IMR-90 (cell line): ENCODE results near the gene CABP2. TPM values are rescaled to one million over a fixed set of nuclear protein-coding genes. Genes with fewer than 3 reads are reported as not detected.

ENCODE experiments used
- ATAC-seq: fragments of 200-7000 bp; cut with Tn5 transposase; 2 replicates; pipeline ENCODE4 v1.9.1; 2020; ENCODE audit warnings: low read depth, mild to moderate bottlenecking, moderate library complexity
- BruUV-seq: library from RNA; stranded (reverse); fragments of 400-500 nt; replicated peaks from 2 replicates; lab custom pipeline; 2021; lab: Mats Ljungman, UMichigan
- CTCF ChIA-PET: fragments of 300-600 bp; formaldehyde crosslinking; extraction: SDS; loops from one replicate; lab custom pipeline; 2021; ENCODE audit warnings: antibody characterized with exemption; lab: Yijun Ruan, JAX
- POLR2A ChIA-PET: fragments of 300-600 bp; sonication (Branson Sonifier 250); formaldehyde crosslinking; loops from one replicate; lab custom pipeline; 2022; ENCODE audit warnings: antibody characterized with exemption; ENCODE audit not compliant: unreplicated experiment; lab: Charles Lee
- DNase-seq: peaks from one replicate; pipeline ENCODE4 v3.0.0; 2013
- H2AFZ ChIP-seq: replicated peaks from 2 replicates; pipeline ENCODE3; 2013; ENCODE audit warnings: low read length, mild to moderate bottlenecking; ENCODE audit not compliant: poor library complexity
- H2AK5ac ChIP-seq: 2 replicates; pipeline ENCODE4 v1.6.1; 2013; ENCODE audit warnings: low read depth, low read length, inconsistent platforms
- H2AK9ac ChIP-seq: replicated peaks from 2 replicates; pipeline ENCODE3; 2013; ENCODE audit warnings: mild to moderate bottlenecking, low read depth, low read length, moderate library complexity; ENCODE audit not compliant: poor library complexity
- H2BK120ac ChIP-seq: 2 replicates; pipeline ENCODE4 v1.6.1; 2013; ENCODE audit warnings: low read depth, low read length, inconsistent platforms
- H2BK15ac ChIP-seq: 3 replicates; pipeline ENCODE4 v1.6.1; 2013; ENCODE audit warnings: low read depth, low read length, inconsistent platforms
- H2BK20ac ChIP-seq: 2 replicates; pipeline ENCODE4 v1.6.1; 2013; ENCODE audit warnings: low read depth, mild to moderate bottlenecking, inconsistent platforms, low read length, moderate library complexity
- H2BK5ac ChIP-seq: 2 replicates; pipeline ENCODE4 v1.6.1; 2013; ENCODE audit warnings: mild to moderate bottlenecking, low read depth, low read length, inconsistent platforms; ENCODE audit not compliant: poor library complexity, severe bottlenecking
- H3K14ac ChIP-seq: replicated peaks from 2 replicates; pipeline ENCODE4 v1.6.1; 2013; ENCODE audit warnings: low read depth, low read length, inconsistent platforms
- H3K18ac ChIP-seq: 2 replicates; pipeline ENCODE4 v1.6.1; 2013; ENCODE audit warnings: low read depth, low read length, control low read depth
- H3K23ac ChIP-seq: 2 replicates; pipeline ENCODE4 v1.6.1; 2013; ENCODE audit warnings: low read depth, low read length, inconsistent platforms
- H3K27ac ChIP-seq: 2 replicates; pipeline ENCODE4 v1.5.1; 2013; ENCODE audit warnings: mild to moderate bottlenecking, control low read depth, low read length; ENCODE audit not compliant: insufficient read depth
- H3K27me3 ChIP-seq: 2 replicates; pipeline ENCODE4 v1.6.1; 2013; ENCODE audit warnings: low read length; ENCODE audit not compliant: control insufficient read depth, insufficient read depth
- H3K36me3 ChIP-seq: 2 replicates; pipeline ENCODE4 v1.6.1; 2013; ENCODE audit warnings: low read length, mixed read lengths; ENCODE audit not compliant: control insufficient read depth, insufficient read depth
- H3K4ac ChIP-seq: 2 replicates; pipeline ENCODE4 v1.6.1; 2013; ENCODE audit warnings: low read depth, low read length, inconsistent platforms
- H3K4me1 ChIP-seq: 2 replicates; pipeline ENCODE4 v1.6.1; 2013; ENCODE audit warnings: low read length, mixed read lengths; ENCODE audit not compliant: control insufficient read depth, insufficient read depth
- H3K4me2 ChIP-seq: 2 replicates; pipeline ENCODE4 v1.6.1; 2013; ENCODE audit warnings: low read depth, mild to moderate bottlenecking, control low read depth, low read length, moderate library complexity
- H3K4me3 ChIP-seq: 2 replicates; pipeline ENCODE4 v1.5.1; 2013; ENCODE audit warnings: low read depth, mild to moderate bottlenecking, control low read depth, low read length, moderate library complexity; ENCODE audit not compliant: insufficient read depth
- H3K56ac ChIP-seq: 2 replicates; pipeline ENCODE4 v1.6.1; 2013; ENCODE audit warnings: low read length, inconsistent platforms; ENCODE audit not compliant: insufficient read depth; ENCODE audit errors: extremely low read depth
- H3K79me1 ChIP-seq, 2 experiments: 2 replicates each; pipeline ENCODE4 v1.6.1; 2013; ENCODE audit warnings: low read length in 2 of 2, inconsistent platforms in 1 of 2, low read depth in 1 of 2
- H3K9ac ChIP-seq: 2 replicates; pipeline ENCODE4 v1.6.1; 2013; ENCODE audit warnings: low read depth, low read length, control low read depth
- H3K9me1 ChIP-seq: 2 replicates; pipeline ENCODE4 v1.6.1; 2013; ENCODE audit warnings: low read length, inconsistent platforms; ENCODE audit not compliant: insufficient read depth
- H3K9me3 ChIP-seq: 2 replicates; pipeline ENCODE4 v1.6.1; 2013; ENCODE audit warnings: low read length; ENCODE audit not compliant: control insufficient read depth, insufficient read depth
- H4K20me1 ChIP-seq: 2 replicates; pipeline ENCODE4 v1.6.1; 2013; ENCODE audit warnings: low read length, inconsistent platforms; ENCODE audit not compliant: insufficient read depth
- H4K5ac ChIP-seq: 2 replicates; pipeline ENCODE4 v1.6.1; 2013; ENCODE audit warnings: mild to moderate bottlenecking, low read depth, low read length, control low read depth
- H4K8ac ChIP-seq, 2 experiments: 2 replicates each; pipeline ENCODE4 v1.6.1; 2013; ENCODE audit warnings: low read depth in 2 of 2, low read length in 2 of 2, control low read depth in 1 of 2, inconsistent platforms in 1 of 2
- H4K91ac ChIP-seq: 2 replicates; pipeline ENCODE4 v1.6.1; 2013; ENCODE audit warnings: low read depth, low read length, inconsistent platforms; ENCODE audit not compliant: insufficient read depth
- BHLHE40 ChIP-seq: fragments of 150-350 bp; IDR thresholded peaks from 2 replicates; pipeline ENCODE4 v1.6.1; 2016; ENCODE audit warnings: mild to moderate bottlenecking, low read depth, low read length
- CEBPB ChIP-seq: IDR thresholded peaks from 2 replicates; pipeline ENCODE4 v1.6.1; 2012; ENCODE audit warnings: low read depth, low read length, improper control_type of control experiment
- CHD1 ChIP-seq: IDR thresholded peaks from 2 replicates; pipeline ENCODE4 v1.6.1; 2012; ENCODE audit warnings: low read depth, low read length, improper control_type of control experiment
- ELK1 ChIP-seq: fragments of 150-350 bp; IDR thresholded peaks from 2 replicates; pipeline ENCODE4 v1.6.1; 2016; ENCODE audit warnings: low read depth, mild to moderate bottlenecking, low read length, moderate library complexity, borderline replicate concordance
- FOS ChIP-seq: fragments of 150-350 bp; IDR thresholded peaks from 2 replicates; pipeline ENCODE4 v1.6.1; 2016; ENCODE audit warnings: low read depth, low read length
- MAFK ChIP-seq: IDR thresholded peaks from 2 replicates; pipeline ENCODE4 v1.6.1; 2012; ENCODE audit warnings: low read depth, low read length, improper control_type of control experiment
- MAZ ChIP-seq: IDR thresholded peaks from 2 replicates; pipeline ENCODE4 v1.6.1; 2012; ENCODE audit warnings: low read depth, mild to moderate bottlenecking, low read length, improper control_type of control experiment, moderate library complexity, borderline replicate concordance
- MXI1 ChIP-seq: IDR thresholded peaks from 2 replicates; pipeline ENCODE4 v1.6.1; 2012; ENCODE audit warnings: low read depth, mild to moderate bottlenecking, low read length, moderate library complexity, borderline replicate concordance
- NFE2L2 ChIP-seq: fragments of 150-350 bp; IDR thresholded peaks from 2 replicates; pipeline ENCODE4 v1.6.1; 2016; ENCODE audit warnings: low read depth, mild to moderate bottlenecking, low read length
- POLR2A ChIP-seq: IDR thresholded peaks from 2 replicates; pipeline ENCODE4 v1.6.1; 2012; ENCODE audit warnings: mild to moderate bottlenecking, low read depth, low read length
- RAD21 ChIP-seq: IDR thresholded peaks from 2 replicates; pipeline ENCODE4 v1.6.1; 2012; ENCODE audit warnings: low read length, improper control_type of control experiment
- RCOR1 ChIP-seq: IDR thresholded peaks from 2 replicates; pipeline ENCODE4 v1.6.1; 2012; ENCODE audit warnings: mild to moderate bottlenecking, low read length, improper control_type of control experiment; ENCODE audit not compliant: insufficient replicate concordance
- RFX5 ChIP-seq: IDR thresholded peaks from 2 replicates; pipeline ENCODE4 v1.8.0; 2012; ENCODE audit warnings: low read depth, mild to moderate bottlenecking, low read length, moderate library complexity
- SMC3 ChIP-seq: fragments of 150-350 bp; IDR thresholded peaks from 2 replicates; pipeline ENCODE4 v1.6.1; 2016; ENCODE audit warnings: low read depth, mild to moderate bottlenecking, antibody characterized with exemption, low read length, moderate library complexity
- WGBS, 2 experiments: methylation state at CpG; one replicate each; pipeline versions ENCODE4 v1.1.5 to v1.1.7; 2013; ENCODE audit warnings: missing lambda C conversion rate in 2 of 2; ENCODE audit not compliant: insufficient read length in 1 of 2; ENCODE audit errors: extremely low coverage in 2 of 2; 5-methylcytosine and 5-hydroxymethylcytosine counted together
- dilution Hi-C: fragments of 300-500 bp; cut with HindIII; formaldehyde crosslinking; loops from one replicate; pipeline ENCODE4 v1.14.3; 2018; ENCODE audit warnings: low sequenced_read_pairs; ENCODE audit not compliant: unreplicated experiment
- in situ Hi-C: fragments of 300-500 bp; cut with MboI; formaldehyde crosslinking; loops from 3 replicates; pipeline ENCODE4 v1.14.3; 2019; ENCODE audit warnings: low sequenced_read_pairs, inconsistent platforms, mixed read lengths
- intact Hi-C: fragments of 100-400 bp; cut with micrococcal nuclease; formaldehyde crosslinking; loops from 2 replicates; pipeline ENCODE4 v1.10.0; 2022
- polyA plus RNA-seq, 3 experiments: library from polyadenylated mRNA; depleted of rRNA; stranded (reverse); fragments of >200 nt; gene quantifications; 2 replicates each; pipeline ENCODE4 v1.2.3, GENCODE V29; 2012; ENCODE audit warnings: low replicate concordance in 1 of 3
- total RNA-seq: library from RNA; depleted of rRNA; stranded (reverse); fragments of >200 nt; gene quantifications from 2 replicates; pipeline ENCODE4 v1.2.3, GENCODE V29; 2012
- TF ChIP-seq, protein P1 (sequence below): conservative IDR thresholded peaks from 2 replicates; pipeline ENCODE4 v1.5.1; 2012; ENCODE audit warnings: mild to moderate bottlenecking, low read depth, low read length, improper control_type of control experiment

Gene CABP2
- total and polyA plus RNA-seq, 2 of the 4 experiments (the other 2 are of a cell fraction) = not detected

DNA sequence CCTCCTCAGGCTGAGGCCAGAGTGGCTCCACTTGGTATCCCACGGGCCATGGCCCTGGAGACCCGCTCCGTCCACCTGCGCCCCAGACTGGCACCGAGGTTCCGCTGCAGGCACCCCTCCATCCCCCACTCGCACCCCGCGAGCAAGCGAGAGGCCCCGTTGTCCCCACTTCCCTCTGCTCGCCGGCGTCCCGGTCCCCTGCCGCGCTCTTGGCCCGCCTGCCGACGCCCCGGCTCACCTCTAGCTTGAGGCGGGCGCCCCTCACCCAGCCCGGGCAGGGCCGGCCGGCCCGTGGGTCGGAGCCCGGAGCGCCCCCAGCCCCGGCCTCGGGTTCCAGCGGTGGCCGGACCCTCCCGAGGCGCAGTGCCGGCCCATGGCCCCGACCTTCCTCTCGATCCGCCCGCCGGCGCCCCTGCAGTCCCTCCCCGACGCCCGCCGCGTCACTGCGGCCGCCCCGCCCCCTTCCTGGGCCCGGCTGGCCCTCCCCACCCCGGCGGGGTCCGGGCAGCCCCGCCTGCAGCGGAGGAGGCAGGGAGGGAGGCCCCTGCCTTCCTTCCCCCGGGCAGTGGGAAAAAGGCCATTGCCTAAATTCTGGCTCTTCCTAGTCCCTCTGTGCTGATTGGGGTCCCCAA is 18.2 kb downstream of the CABP2 start, which contains the start of gene PITPNM1:
PITPNM1 (minus strand) TSS at position 414 of the 632 bp plus-strand sequence. CDS start 1,183 bp downstream, outside the sequence.
- CTCF ChIA-PET = no interaction called here
- intact Hi-C loops = no loop called here
- H3K23ac ChIP-seq = peak within 1 kb of the TSS; percentile 89; the same call in 1 of the 2 replicates
- H3K4me1 ChIP-seq = peaks cover 14% of the 10 kb centered on the region
- H2AK5ac ChIP-seq = peak within 1 kb of the TSS; percentile 56
- peaks cover 4% of the 10 kb centered on the region for H3K9me1 ChIP-seq
- no peak within 1 kb of the TSS for H2BK15ac ChIP-seq
- peaks cover 7% of the 10 kb centered on the region for H3K36me3 ChIP-seq
- peaks cover 4 to 42% of the 10 kb centered on the region in 2 experiments; a peak in 3 of 4 replicates for H3K79me1 ChIP-seq
- no TSS peak for BruUV-seq
- H4K8ac ChIP-seq = peak within 1 kb of the TSS; percentile 63 to 91; a peak in 3 of 4 replicates
- WGBS, 2 experiments = 1% methylated on average over 25 of the region's 58 CpGs; no CpG with 5 or more reads in 1 of the 2 experiments
- peak within 1 kb of the TSS; percentile 63 for H3K9ac ChIP-seq
- H3K4me3 ChIP-seq = peak within 1 kb of the TSS; percentile 76
- no peak within 1 kb of the TSS; the same call in 1 of the 2 replicates for H3K18ac ChIP-seq
- DNase-seq = peak; percentile 24
- H2AFZ ChIP-seq = peak within 1 kb of the TSS; percentile 90
- peak within 1 kb of the TSS; percentile 83 for H3K4ac ChIP-seq
- no peaks in the 10 kb centered on the region for H3K9me3 ChIP-seq
- peak within 1 kb of the TSS; percentile 94 for H3K4me2 ChIP-seq
- H2BK20ac ChIP-seq = no peak within 1 kb of the TSS; the same call in 1 of the 2 replicates
- H3K14ac ChIP-seq = peak within 1 kb of the TSS; percentile 25
- peak within 1 kb of the TSS; percentile 37 for H2BK120ac ChIP-seq
- dilution Hi-C loops = no loop called here
- H3K56ac ChIP-seq = peak within 1 kb of the TSS; percentile 65; the same call in 1 of the 2 replicates
- H2BK5ac ChIP-seq = peak within 1 kb of the TSS; percentile 74
- H3K27ac ChIP-seq = peak within 1 kb of the TSS; percentile 65
- H4K5ac ChIP-seq = peak within 1 kb of the TSS; percentile 46
- H4K91ac ChIP-seq = peak within 1 kb of the TSS; percentile 36
- peak within 1 kb of the TSS; percentile 89 for H2AK9ac ChIP-seq
- in situ Hi-C loops = no loop called here
- no peaks in the 10 kb centered on the region for H3K27me3 ChIP-seq
- H4K20me1 ChIP-seq = no peaks in the 10 kb centered on the region
- peak; percentile 17 for ATAC-seq
- POLR2A ChIA-PET = no interaction called here
- no peak for TF ChIP-seq NFE2L2
- TF ChIP-seq RCOR1 = no peak
- TF ChIP-seq RAD21 = no peak
- TF ChIP-seq POLR2A = peak; percentile 63
- no peak for TF ChIP-seq FOS
- no peak for TF ChIP-seq MXI1
- TF ChIP-seq CEBPB = no peak
- no peak for TF ChIP-seq SMC3
- no peak for TF ChIP-seq RFX5
- TF ChIP-seq, protein P1, sequence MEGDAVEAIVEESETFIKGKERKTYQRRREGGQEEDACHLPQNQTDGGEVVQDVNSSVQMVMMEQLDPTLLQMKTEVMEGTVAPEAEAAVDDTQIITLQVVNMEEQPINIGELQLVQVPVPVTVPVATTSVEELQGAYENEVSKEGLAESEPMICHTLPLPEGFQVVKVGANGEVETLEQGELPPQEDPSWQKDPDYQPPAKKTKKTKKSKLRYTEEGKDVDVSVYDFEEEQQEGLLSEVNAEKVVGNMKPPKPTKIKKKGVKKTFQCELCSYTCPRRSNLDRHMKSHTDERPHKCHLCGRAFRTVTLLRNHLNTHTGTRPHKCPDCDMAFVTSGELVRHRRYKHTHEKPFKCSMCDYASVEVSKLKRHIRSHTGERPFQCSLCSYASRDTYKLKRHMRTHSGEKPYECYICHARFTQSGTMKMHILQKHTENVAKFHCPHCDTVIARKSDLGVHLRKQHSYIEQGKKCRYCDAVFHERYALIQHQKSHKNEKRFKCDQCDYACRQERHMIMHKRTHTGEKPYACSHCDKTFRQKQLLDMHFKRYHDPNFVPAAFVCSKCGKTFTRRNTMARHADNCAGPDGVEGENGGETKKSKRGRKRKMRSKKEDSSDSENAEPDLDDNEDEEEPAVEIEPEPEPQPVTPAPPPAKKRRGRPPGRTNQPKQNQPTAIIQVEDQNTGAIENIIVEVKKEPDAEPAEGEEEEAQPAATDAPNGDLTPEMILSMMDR = no peak
- no peak for TF ChIP-seq BHLHE40
- no peak for TF ChIP-seq ELK1
- no peak for TF ChIP-seq MAFK
- TF ChIP-seq CHD1 = no peak
- peak; percentile 72; the same call in 1 of the 2 replicates for TF ChIP-seq MAZ
